ENCODE results near the gene VASH1. TPM values are rescaled to one million over a fixed set of nuclear protein-coding genes. Genes with fewer than 3 reads are reported as not detected.

The VASH1 gene
- total RNA-seq, 1 donor from 2014 or later = 19.5 TPM

GRCh38 chr14:76776428-76777251, 15.4 kb downstream of the VASH1 start:
- H3K9me3 Mint-ChIP-seq (ENCODE audit: unreplicated experiment) = no peaks in the 10 kb centered on the region
- H3K27ac Mint-ChIP-seq (ENCODE audit: unreplicated experiment) = no peak overlapping the region

GRCh38 chr14:76777721-76778120, 16.5 kb downstream of the VASH1 start:
- no peak overlapping the region for H3K27ac Mint-ChIP-seq (ENCODE audit: unreplicated experiment)
- no peaks in the 10 kb centered on the region for H3K9me3 Mint-ChIP-seq (ENCODE audit: unreplicated experiment)
- TF ChIP-seq CTCF (IDR thresholded peaks at IDR 0.05) = no peak
- H3K4me3 Mint-ChIP-seq (ENCODE audit: unreplicated experiment) = no peak overlapping the region
- no peaks in the 10 kb centered on the region for H3K27me3 Mint-ChIP-seq (ENCODE audit: unreplicated experiment)
- peaks cover 3% of the 10 kb centered on the region for H3K36me3 Mint-ChIP-seq (ENCODE audit: unreplicated experiment)
- peaks cover 21% of the 10 kb centered on the region for H3K4me1 Mint-ChIP-seq (ENCODE audit: unreplicated experiment)
- no peak for DNase-seq (ENCODE audit: extremely low spot score, unreplicated experiment)

More at GRCh38 chr14:76776428-76777251, 15.4 kb downstream of the VASH1 start:
- no peaks in the 10 kb centered on the region for H3K27me3 Mint-ChIP-seq (ENCODE audit: unreplicated experiment)
- no peak for TF ChIP-seq CTCF (IDR thresholded peaks at IDR 0.05)
- peaks cover 28% of the 10 kb centered on the region for H3K4me1 Mint-ChIP-seq (ENCODE audit: unreplicated experiment)
- DNase-seq (ENCODE audit: extremely low spot score, unreplicated experiment) = no peak
- peaks cover 3% of the 10 kb centered on the region for H3K36me3 Mint-ChIP-seq (ENCODE audit: unreplicated experiment)
- H3K4me3 Mint-ChIP-seq (ENCODE audit: unreplicated experiment) = no peak overlapping the region

GRCh38 chr14:76778546-76779215, 17.4 kb downstream of the VASH1 start:
- Mint-ChIP-seq H3K9me3 (ENCODE audit: unreplicated experiment) (no peaks in the 10 kb centered on the region), H3K4me3 (ENCODE audit: unreplicated experiment) (no peak overlapping the region), H3K36me3 (ENCODE audit: unreplicated experiment) (peaks cover 8% of the 10 kb centered on the region), H3K27me3 (ENCODE audit: unreplicated experiment) (no peaks in the 10 kb centered on the region), H3K27ac (ENCODE audit: unreplicated experiment) (no peak overlapping the region), H3K4me1 (ENCODE audit: unreplicated experiment) (peaks cover 13% of the 10 kb centered on the region)
- no peak for TF ChIP-seq CTCF (IDR thresholded peaks at IDR 0.05)
- no peak for DNase-seq (ENCODE audit: extremely low spot score, unreplicated experiment)

GRCh38 chr14:76779221-76780057, 18.2 kb downstream of the VASH1 start:
- Mint-ChIP-seq H3K4me3 (ENCODE audit: unreplicated experiment) (no peak overlapping the region), H3K9me3 (ENCODE audit: unreplicated experiment) (no peaks in the 10 kb centered on the region), H3K4me1 (ENCODE audit: unreplicated experiment) (peaks cover 11% of the 10 kb centered on the region), H3K27ac (ENCODE audit: unreplicated experiment) (no peak overlapping the region), H3K27me3 (ENCODE audit: unreplicated experiment) (no peaks in the 10 kb centered on the region), H3K36me3 (ENCODE audit: unreplicated experiment) (peaks cover 8% of the 10 kb centered on the region)
- no peak for TF ChIP-seq CTCF (IDR thresholded peaks at IDR 0.05)
- no peak for DNase-seq (ENCODE audit: extremely low spot score, unreplicated experiment)

GRCh38 chr14:76780058-76780345, 18.7 kb downstream of the VASH1 start:
- no peak for DNase-seq (ENCODE audit: extremely low spot score, unreplicated experiment)
- Mint-ChIP-seq H3K27me3 (ENCODE audit: unreplicated experiment) (no peaks in the 10 kb centered on the region), H3K9me3 (ENCODE audit: unreplicated experiment) (no peaks in the 10 kb centered on the region), H3K36me3 (ENCODE audit: unreplicated experiment) (peaks cover 8% of the 10 kb centered on the region), H3K4me1 (ENCODE audit: unreplicated experiment) (peaks cover 13% of the 10 kb centered on the region), H3K27ac (ENCODE audit: unreplicated experiment) (no peak overlapping the region), H3K4me3 (ENCODE audit: unreplicated experiment) (no peak overlapping the region)
- TF ChIP-seq CTCF (IDR thresholded peaks at IDR 0.05) = no peak
